ENCODE data around the gene NUCKS1. TPM values are rescaled to one million over a fixed set of nuclear protein-coding genes. Genes with fewer than 3 reads are reported as not detected.

NUCKS1 gene
- 92.5 and 104 TPM in 2 replicates for total RNA-seq

GRCh38 chr1:205750138-205751035 is at the start of gene NUCKS1:
NUCKS1 (minus strand) TSS chr1:205750182; CDS start chr1:205749973, 209 bp downstream.
- H3K4me3 ChIP-seq (ENCODE audit: low read depth, low read length): peak within 1 kb of the TSS; percentile 88
- TF ChIP-seq CTCF (conservative IDR thresholded peaks at IDR 0.05; ENCODE audit: low read depth, low read length): no peak
- DNase-seq (ENCODE audit: low read depth): peak; percentile 92

- TF ChIP-seq CTCF (conservative IDR thresholded peaks at IDR 0.05; ENCODE audit: low read depth, low read length): no peak
- H3K4me3 ChIP-seq (ENCODE audit: low read depth, low read length): no peak overlapping the region
- no peak for DNase-seq (ENCODE audit: low read depth)
Measured at GRCh38 chr1:205798577-205798976, 48.6 kb upstream of the NUCKS1 start.

- TF ChIP-seq CTCF (conservative IDR thresholded peaks at IDR 0.05; ENCODE audit: low read depth, low read length): no peak
- no peak for DNase-seq (ENCODE audit: low read depth)
- no peak overlapping the region for H3K4me3 ChIP-seq (ENCODE audit: low read depth, low read length)
Measured at GRCh38 chr1:205797168-205797567, 47.2 kb upstream of the NUCKS1 start.

GRCh38 chr1:205794011-205794730 is 44.2 kb upstream of the NUCKS1 start:
- TF ChIP-seq CTCF (conservative IDR thresholded peaks at IDR 0.05; ENCODE audit: low read depth, low read length): no peak
- DNase-seq (ENCODE audit: low read depth): no peak
- no peak overlapping the region for H3K4me3 ChIP-seq (ENCODE audit: low read depth, low read length)

- H3K4me3 ChIP-seq (ENCODE audit: low read depth, low read length): no peak overlapping the region
- TF ChIP-seq CTCF (conservative IDR thresholded peaks at IDR 0.05; ENCODE audit: low read depth, low read length): no peak
- DNase-seq (ENCODE audit: low read depth): no peak
Measured at GRCh38 chr1:205792961-205793673, 43.1 kb upstream of the NUCKS1 start.

GRCh38 chr1:205792481-205792881 is 42.5 kb upstream of the NUCKS1 start:
- no peak for TF ChIP-seq CTCF (conservative IDR thresholded peaks at IDR 0.05; ENCODE audit: low read depth, low read length)
- DNase-seq (ENCODE audit: low read depth): no peak
- H3K4me3 ChIP-seq (ENCODE audit: low read depth, low read length): no peak overlapping the region
